ENCODE measurements around the gene HMGN4. TPM values are rescaled to one million over a fixed set of nuclear protein-coding genes. Genes with fewer than 3 reads are reported as not detected.
A peak's percentile ranks its signal among the peaks of the same experiment; 100 is the strongest.
"Not testable (repeated sequence)": the region's sequence is repeated elsewhere in the genome, so short reads cannot be mapped to it uniquely, and the experiment has no call there.

The HMGN4 gene
- total and polyA plus RNA-seq, 7 donors, result 55.9 to 104 (median 70.6) TPM

- Histone ChIP-seq H3K9me3 (no peaks in the 10 kb centered on the region), H3K36me3 (no peaks in the 10 kb centered on the region), H3K4me1 (peaks cover 0 to 12% (median 11%) of the 10 kb centered on the region in 4 donors), H3K27ac (no peak overlapping the region), H3K4me3 (peak overlapping the region in 3 of 4 donors; percentile 28 to 36 (median 32)), H3K27me3 (peaks cover 0 to 44% (median 17%) of the 10 kb centered on the region in 3 donors)
- DNase-seq, result no peak
- TF ChIP-seq EP300 (IDR thresholded peaks at IDR 0.05), result no peak
- no peak for TF ChIP-seq POLR2A (IDR thresholded peaks at IDR 0.05)
- no peak for TF ChIP-seq CTCF (IDR thresholded peaks at IDR 0.05)
- TF ChIP-seq POLR2AphosphoS5 (IDR thresholded peaks at IDR 0.05), result no peak
- intact Hi-C loops (cut with DNase I), result no loop called here
Observed at GRCh38 chr6:26502165-26502564, 36.0 kb upstream of the HMGN4 start.

GRCh38 chr6:26502626-26503025, 35.5 kb upstream of the HMGN4 start:
- DNase-seq, result no peak
- WGBS, 2 donors, result 81 to 88% methylated on average over 3 of the region's 3 CpGs
- intact Hi-C loops (cut with DNase I), result no loop called here
- Histone ChIP-seq H3K27me3 (peaks cover 0 to 44% (median 17%) of the 10 kb centered on the region in 3 donors), H3K27ac (no peak overlapping the region), H3K9me3 (no peaks in the 10 kb centered on the region), H3K36me3 (no peaks in the 10 kb centered on the region), H3K4me3 (no peak overlapping the region), H3K4me1 (peaks cover 0 to 12% (median 11%) of the 10 kb centered on the region in 4 donors)
- TF ChIP-seq POLR2A (IDR thresholded peaks at IDR 0.05) (no peak), POLR2AphosphoS5 (IDR thresholded peaks at IDR 0.05) (no peak)

- 63 to 73% methylated on average over 3 of the region's 3 CpGs for WGBS, 2 donors
- H3K27me3 ChIP-seq, result peaks cover 0 to 19% (median 6%) of the 10 kb centered on the region in 3 donors
- H3K27ac ChIP-seq, result no peak overlapping the region
- TF ChIP-seq EP300 (IDR thresholded peaks at IDR 0.05) (no peak), CTCF (IDR thresholded peaks at IDR 0.05) (no peak), POLR2AphosphoS5 (IDR thresholded peaks at IDR 0.05) (no peak), POLR2A (IDR thresholded peaks at IDR 0.05) (no peak)
- intact Hi-C loops (cut with DNase I), result no loop called here
- no peak overlapping the region for H3K4me3 ChIP-seq
- no peaks in the 10 kb centered on the region for H3K4me1 ChIP-seq
- DNase-seq, result no peak
- H3K36me3 ChIP-seq, result no peaks in the 10 kb centered on the region
- no peaks in the 10 kb centered on the region for H3K9me3 ChIP-seq
Observed at GRCh38 chr6:26507658-26508057, 30.5 kb upstream of the HMGN4 start.

GRCh38 chr6:26511033-26511432, 27.1 kb upstream of the HMGN4 start:
- H3K27ac ChIP-seq; intact Hi-C loops (cut with DNase I); H3K27me3 ChIP-seq; H3K9me3 ChIP-seq; H3K4me1 ChIP-seq; H3K4me3 ChIP-seq; H3K36me3 ChIP-seq; DNase-seq: not testable (repeated sequence)
- 78 to 86% methylated on average over 8 of the region's 8 CpGs for WGBS, 2 donors

- Histone ChIP-seq H3K27ac (no peak overlapping the region), H3K9me3 (no peaks in the 10 kb centered on the region), H3K4me3 (no peak overlapping the region), H3K4me1 (peaks cover 0 to 1% (median under 1%) of the 10 kb centered on the region in 4 donors), H3K36me3 (no peaks in the 10 kb centered on the region), H3K27me3 (no peaks in the 10 kb centered on the region)
- intact Hi-C loops (cut with DNase I), result no loop called here
- TF ChIP-seq POLR2A (IDR thresholded peaks at IDR 0.05), result no peak
- TF ChIP-seq POLR2AphosphoS5 (IDR thresholded peaks at IDR 0.05), result no peak
- TF ChIP-seq CTCF (IDR thresholded peaks at IDR 0.05), result no peak
- TF ChIP-seq EP300 (IDR thresholded peaks at IDR 0.05), result no peak
- WGBS, 2 donors, result 57 to 80% methylated on average over 2 of the region's 2 CpGs
- DNase-seq, result no peak
Observed at GRCh38 chr6:26514984-26515383, 23.2 kb upstream of the HMGN4 start.
